Activated T-cell treated with anti-CD3 and anti-CD28 coated beads, Interleukin-2, amount 50 U/mL, for 4 hours (primary cell): ENCODE results near the gene E2F3. TPM values are rescaled to one million over a fixed set of nuclear protein-coding genes. Genes with fewer than 3 reads are reported as not detected.
A peak's percentile ranks its signal among the peaks of the same experiment; 100 is the strongest.

ENCODE experiments used
- ATAC-seq, 2 donors: fragments of 200-7000 bp; cut with Tn5 transposase; one replicate each; pipeline ENCODE4 v1.10.0; 2021
- DNase-seq: peaks from one replicate; pipeline ENCODE4 v3.0.0-alpha.2; 2020
- H3K27me3 Mint-ChIP-seq: one replicate; pipeline ENCODE4 v1.8.0; 2021; ENCODE audit warnings: low read depth, mixed read lengths
- H3K36me3 Mint-ChIP-seq: one replicate; pipeline ENCODE4 v1.8.0; 2022; ENCODE audit warnings: mixed read lengths; ENCODE audit not compliant: insufficient read depth
- H3K4me1 Mint-ChIP-seq: one replicate; pipeline ENCODE4 v1.8.0; 2021; ENCODE audit warnings: low read depth, mixed read lengths
- H3K4me3 Mint-ChIP-seq: one replicate; pipeline ENCODE4 v1.8.0; 2021; ENCODE audit warnings: mild to moderate bottlenecking, moderate library complexity, mixed read lengths
- H3K9me3 Mint-ChIP-seq: one replicate; pipeline ENCODE4 v1.8.0; 2021; ENCODE audit warnings: mixed read lengths
- total RNA-seq, 3 donors: library from RNA; stranded (reverse); gene quantifications; one replicate each; pipeline ENCODE4 v1.2.1, GENCODE V29; 2021

Gene E2F3
- total RNA-seq, result 10 to 100 TPM; 19.2 to 24.2 (median 20.2) TPM

- peak; percentile 81 for ATAC-seq
- H3K27me3 Mint-ChIP-seq, result no peaks in the 10 kb centered on the region
- peaks cover 28% of the 10 kb centered on the region for H3K4me1 Mint-ChIP-seq
- peak within 1 kb of the TSS; percentile 97 for H3K4me3 Mint-ChIP-seq
- H3K9me3 Mint-ChIP-seq, result no peaks in the 10 kb centered on the region
- peaks cover 3% of the 10 kb centered on the region for H3K36me3 Mint-ChIP-seq
- DNase-seq, result peak; percentile 98
These were observed at the start of gene E2F3 for GRCh38 chr6:20401205-20402091. TSS of gene E2F3 (plus strand) at chr6:20401879. CDS start at chr6:20402233, 354 bp downstream.

DNA sequence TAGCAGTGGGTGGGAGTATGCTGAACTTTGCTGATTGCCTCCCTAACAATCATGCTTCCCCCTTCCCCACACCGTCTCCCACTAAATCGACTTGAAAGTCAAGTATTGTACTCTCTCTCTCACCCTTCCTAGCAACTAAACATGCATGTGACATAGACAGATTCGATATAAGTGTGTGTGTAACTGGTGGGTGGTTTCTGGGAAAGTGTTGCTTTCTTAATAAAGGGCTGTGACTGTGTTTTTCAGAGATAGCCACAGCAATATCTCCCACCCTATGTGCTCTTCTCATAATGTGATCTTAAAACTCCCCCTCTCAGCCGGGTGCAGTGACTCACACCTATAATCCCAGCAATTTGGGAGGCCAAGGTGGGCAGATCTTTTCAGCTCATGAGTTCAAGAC is 49.3 kb upstream of the E2F3 start:
- DNase-seq (no peak), ATAC-seq (peak; percentile 65 to 78)
- no peak overlapping the region for H3K4me3 Mint-ChIP-seq
- peaks cover 9% of the 10 kb centered on the region for H3K4me1 Mint-ChIP-seq
- H3K27me3 Mint-ChIP-seq, result peaks cover 2% of the 10 kb centered on the region
- H3K36me3 Mint-ChIP-seq, result peaks cover 2% of the 10 kb centered on the region
- H3K9me3 Mint-ChIP-seq, result peaks cover 14% of the 10 kb centered on the region

- H3K9me3 Mint-ChIP-seq, result peaks cover 14% of the 10 kb centered on the region
- peaks cover 2% of the 10 kb centered on the region for H3K36me3 Mint-ChIP-seq
- H3K27me3 Mint-ChIP-seq, result peaks cover 2% of the 10 kb centered on the region
- no peak overlapping the region for H3K4me3 Mint-ChIP-seq
- H3K4me1 Mint-ChIP-seq, result peaks cover 9% of the 10 kb centered on the region
- no peak for DNase-seq
- ATAC-seq, result no peak
These were observed 48.5 kb upstream of the E2F3 start for GRCh38 chr6:20353134-20353533.

- DNase-seq, result no peak
- Mint-ChIP-seq H3K4me3 (no peak overlapping the region), H3K9me3 (peaks cover 14% of the 10 kb centered on the region), H3K36me3 (peaks cover 2% of the 10 kb centered on the region), H3K4me1 (peaks cover 9% of the 10 kb centered on the region), H3K27me3 (peaks cover 2% of the 10 kb centered on the region)
- ATAC-seq, result no peak
These were observed 47.3 kb upstream of the E2F3 start for GRCh38 chr6:20354366-20354765.

DNA sequence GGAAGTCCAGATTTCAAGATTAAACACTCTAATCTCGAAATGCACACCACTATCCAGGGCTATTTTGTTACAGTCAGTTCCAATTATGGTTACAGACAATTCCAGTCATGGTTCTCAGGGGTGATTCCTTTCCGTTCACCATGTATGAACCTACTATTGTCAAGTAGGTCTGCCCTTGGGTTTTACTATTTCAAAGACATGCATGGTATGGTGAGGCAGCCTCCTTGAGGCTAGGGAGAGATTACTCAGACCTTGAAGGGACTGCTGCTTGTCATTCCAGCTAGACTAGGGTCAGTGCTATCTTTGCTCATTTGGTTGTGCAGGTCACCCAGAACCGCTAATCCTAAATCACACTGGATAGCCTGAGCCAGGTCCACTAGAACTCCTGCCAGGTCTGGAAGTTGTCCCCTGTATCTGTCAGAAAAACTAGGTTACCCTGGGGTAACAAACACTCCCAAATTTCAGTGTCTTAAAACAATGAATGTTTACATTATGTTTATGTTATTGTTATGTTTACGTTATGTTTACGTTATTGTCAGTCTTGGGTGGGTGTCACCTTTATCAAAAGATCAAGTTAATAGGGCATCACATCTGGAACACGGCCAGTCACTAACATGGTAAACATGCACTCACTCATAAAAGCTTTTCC is 41.1 kb upstream of the E2F3 start:
- DNase-seq (no peak), ATAC-seq (no peak)
- no peaks in the 10 kb centered on the region for H3K27me3 Mint-ChIP-seq
- peaks cover 3% of the 10 kb centered on the region for H3K9me3 Mint-ChIP-seq
- H3K36me3 Mint-ChIP-seq, result no peaks in the 10 kb centered on the region
- no peak overlapping the region for H3K4me3 Mint-ChIP-seq
- H3K4me1 Mint-ChIP-seq, result peaks cover 10% of the 10 kb centered on the region

- Mint-ChIP-seq H3K27me3 (no peaks in the 10 kb centered on the region), H3K36me3 (no peaks in the 10 kb centered on the region)
- ATAC-seq, result no peak
These were observed 39.1 kb upstream of the E2F3 start for GRCh38 chr6:20362623-20363022.

GRCh38 chr6:20364327-20364726 is 37.4 kb upstream of the E2F3 start:
- DNase-seq, result no peak
- Mint-ChIP-seq H3K4me1 (peaks cover 45% of the 10 kb centered on the region), H3K36me3 (no peaks in the 10 kb centered on the region), H3K9me3 (peaks cover 3% of the 10 kb centered on the region), H3K27me3 (no peaks in the 10 kb centered on the region), H3K4me3 (no peak overlapping the region)
- ATAC-seq, result no peak

More at GRCh38 chr6:20362623-20363022, 39.1 kb upstream of the E2F3 start:
- H3K4me1 Mint-ChIP-seq, result peaks cover 31% of the 10 kb centered on the region
- no peak for DNase-seq
- H3K4me3 Mint-ChIP-seq, result no peak overlapping the region
- H3K9me3 Mint-ChIP-seq, result peaks cover 3% of the 10 kb centered on the region

DNA sequence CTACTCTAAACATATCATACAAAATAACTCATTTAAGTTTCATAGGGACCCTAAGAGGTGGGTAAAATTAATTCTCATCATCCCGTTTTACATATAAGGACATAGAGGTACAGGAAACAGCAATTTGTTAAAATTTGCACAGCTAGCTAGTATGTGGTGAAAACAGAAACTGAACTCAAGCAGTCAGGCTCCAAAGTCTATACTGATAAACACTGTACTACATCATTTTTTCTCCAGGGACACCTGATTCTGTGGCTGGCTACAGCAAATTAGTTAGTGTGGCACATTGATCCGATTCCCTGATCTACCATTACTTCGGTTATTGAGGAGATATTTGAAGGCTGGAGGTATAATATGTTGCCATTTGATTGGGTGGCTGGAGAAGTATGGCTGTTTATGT is 36.2 kb upstream of the E2F3 start:
- Mint-ChIP-seq H3K4me1 (peaks cover 56% of the 10 kb centered on the region), H3K27me3 (no peaks in the 10 kb centered on the region), H3K9me3 (peaks cover 6% of the 10 kb centered on the region), H3K4me3 (peak overlapping the region; percentile 28), H3K36me3 (no peaks in the 10 kb centered on the region)
- no peak for DNase-seq
- peak; percentile 40 to 44 for ATAC-seq

- Mint-ChIP-seq H3K9me3 (peaks cover 7% of the 10 kb centered on the region), H3K4me3 (peak overlapping the region; percentile 63), H3K36me3 (no peaks in the 10 kb centered on the region), H3K27me3 (no peaks in the 10 kb centered on the region), H3K4me1 (peaks cover 61% of the 10 kb centered on the region)
- ATAC-seq (peak; percentile 20 to 51), DNase-seq (peak; percentile 28)
These were observed 35.4 kb upstream of the E2F3 start for GRCh38 chr6:20366082-20366830.

DNA sequence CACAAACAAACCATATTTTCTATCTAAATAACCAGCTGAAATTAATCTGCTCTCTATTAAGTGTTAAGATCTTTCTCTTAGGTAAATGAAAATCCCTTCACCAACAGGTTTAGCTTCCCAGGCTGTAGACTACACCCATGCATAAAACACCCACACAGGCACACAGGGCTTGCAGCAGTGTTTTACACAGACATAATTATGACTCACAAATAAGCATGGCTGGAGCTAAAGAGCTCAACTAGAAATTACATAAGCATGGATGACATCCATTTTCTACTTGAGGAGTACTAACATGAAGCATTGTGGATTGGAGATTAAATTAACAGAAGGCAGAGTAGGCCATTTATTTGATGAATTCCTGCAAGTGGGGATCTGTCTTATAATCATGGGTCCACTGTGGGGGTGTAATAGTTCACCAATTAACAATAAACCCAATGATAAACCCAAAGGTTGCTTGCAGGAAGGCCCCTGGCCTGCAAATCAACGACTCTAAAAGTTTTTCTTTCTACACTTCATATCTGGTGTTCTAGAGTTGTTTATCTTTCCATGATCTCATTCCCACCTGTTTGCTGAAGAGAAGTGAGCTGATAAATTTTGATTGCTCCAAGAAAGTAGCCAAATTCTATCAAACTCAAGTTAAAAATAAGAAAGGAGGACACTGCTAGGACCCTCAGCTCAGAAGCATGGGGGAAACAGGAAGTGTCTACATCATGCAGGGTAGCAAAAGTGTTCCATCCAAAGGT is 33.8 kb upstream of the E2F3 start:
- ATAC-seq (peak; percentile 39 to 49), DNase-seq (peak; percentile 23)
- Mint-ChIP-seq H3K27me3 (no peaks in the 10 kb centered on the region), H3K9me3 (peaks cover 7% of the 10 kb centered on the region), H3K4me3 (no peak overlapping the region), H3K36me3 (no peaks in the 10 kb centered on the region), H3K4me1 (peaks cover 61% of the 10 kb centered on the region)

DNA sequence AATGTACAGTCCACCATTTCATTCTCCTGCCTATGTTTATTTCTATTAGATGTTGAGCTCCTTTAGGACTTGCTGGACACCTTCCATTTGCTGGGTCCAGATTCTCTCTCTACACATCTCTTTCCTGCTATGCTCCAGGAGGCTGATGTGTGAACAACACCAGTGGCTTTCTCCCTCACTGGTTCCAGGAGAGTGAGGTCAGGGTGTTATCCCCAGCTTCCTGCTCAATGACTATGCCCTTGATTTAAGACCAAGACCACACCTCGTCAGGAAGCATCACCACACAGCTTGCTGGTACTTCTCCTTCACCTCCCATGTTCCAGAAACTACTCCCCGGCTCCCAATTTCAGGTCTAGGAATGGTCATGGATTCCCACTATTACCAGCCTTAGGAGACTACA is 31.3 kb upstream of the E2F3 start:
- DNase-seq, result no peak
- peaks cover 53% of the 10 kb centered on the region for H3K4me1 Mint-ChIP-seq
- no peak for ATAC-seq
- no peaks in the 10 kb centered on the region for H3K36me3 Mint-ChIP-seq
- H3K9me3 Mint-ChIP-seq, result peaks cover 7% of the 10 kb centered on the region
- no peak overlapping the region for H3K4me3 Mint-ChIP-seq
- no peaks in the 10 kb centered on the region for H3K27me3 Mint-ChIP-seq

DNA sequence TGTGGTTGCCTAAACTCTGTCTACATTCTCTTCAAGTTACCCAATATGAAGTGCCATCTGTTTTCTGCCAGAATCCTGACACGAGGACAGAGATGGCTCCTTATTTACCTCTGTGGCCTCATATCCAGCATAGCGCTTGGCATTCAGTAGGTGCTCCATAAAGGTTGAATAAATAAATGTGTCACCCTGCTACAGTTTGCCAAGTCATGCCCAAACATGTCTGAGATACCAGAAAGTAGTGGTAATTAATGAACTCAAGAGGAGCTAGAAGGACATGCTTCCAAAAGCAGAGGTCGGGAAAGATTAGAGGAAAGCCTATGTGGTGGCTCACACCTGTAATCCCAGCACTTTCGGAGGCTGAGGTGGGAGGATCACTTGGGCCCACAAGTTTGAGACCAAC is 30.9 kb upstream of the E2F3 start:
- DNase-seq (no peak), ATAC-seq (no peak)
- Mint-ChIP-seq H3K36me3 (no peaks in the 10 kb centered on the region), H3K27me3 (no peaks in the 10 kb centered on the region), H3K4me3 (no peak overlapping the region), H3K9me3 (peaks cover 7% of the 10 kb centered on the region), H3K4me1 (peaks cover 48% of the 10 kb centered on the region)

- H3K4me3 Mint-ChIP-seq, result no peak overlapping the region
- DNase-seq (no peak), ATAC-seq (no peak)
- no peaks in the 10 kb centered on the region for H3K36me3 Mint-ChIP-seq
- peaks cover 4% of the 10 kb centered on the region for H3K9me3 Mint-ChIP-seq
- peaks cover 23% of the 10 kb centered on the region for H3K4me1 Mint-ChIP-seq
- H3K27me3 Mint-ChIP-seq, result no peaks in the 10 kb centered on the region
These were observed 26.2 kb upstream of the E2F3 start for GRCh38 chr6:20375436-20375835.
